Panc1 (cell line): ENCODE results near the gene ESR2. TPM values are rescaled to one million over a fixed set of nuclear protein-coding genes. Genes with fewer than 3 reads are reported as not detected.

Experiments used
- ATAC-seq: fragments of 200-7000 bp; cut with Tn5 transposase; 2 replicates; pipeline ENCODE4 v1.9.1; 2020; ENCODE audit warnings: mild to moderate bottlenecking, moderate library complexity
- BruUV-seq: library from RNA; stranded (reverse); fragments of 400-500 nt; replicated peaks from 2 replicates; lab custom pipeline; 2021; lab: Mats Ljungman, UMichigan
- CTCF ChIA-PET: fragments of 300-600 bp; sonication (Branson Sonifier 250); formaldehyde crosslinking; loops from one replicate; lab custom pipeline; 2022; ENCODE audit warnings: antibody characterized with exemption; lab: Charles Lee
- POLR2A ChIA-PET: fragments of 300-600 bp; sonication (Branson Sonifier 250); formaldehyde crosslinking; loops from one replicate; lab custom pipeline; 2022; ENCODE audit warnings: antibody characterized with exemption; lab: Charles Lee
- DNase-seq: peaks from one replicate; pipeline ENCODE4 v3.0.0-alpha.2; 2010; ENCODE audit warnings: low read depth, low spot score
- H3K27ac ChIP-seq: 2 replicates; pipeline ENCODE4 v1.5.1; 2011; ENCODE audit warnings: mild to moderate bottlenecking, low read length, inconsistent platforms
- H3K27me3 ChIP-seq: fragments of 200-500 bp; sonication (Bioruptor generic); 2 replicates; pipeline ENCODE4 v1.6.0; 2014; ENCODE audit warnings: low read length, inconsistent platforms; ENCODE audit not compliant: control insufficient read depth, insufficient read depth
- H3K36me3 ChIP-seq: fragments of 200-500 bp; sonication (Bioruptor generic); 2 replicates; pipeline ENCODE4 v1.5.1; 2014; ENCODE audit warnings: inconsistent platforms, mild to moderate bottlenecking, low read length, moderate library complexity; ENCODE audit not compliant: control insufficient read depth, insufficient read depth
- H3K4me1 ChIP-seq: 2 replicates; pipeline ENCODE4 v1.5.1; 2011; ENCODE audit warnings: inconsistent platforms, mild to moderate bottlenecking, low read length, moderate library complexity; ENCODE audit not compliant: control insufficient read depth, insufficient read depth
- H3K4me3 ChIP-seq, 2 experiments: 2 replicates each; pipeline ENCODE4 v1.5.1; 2011 to 2012; ENCODE audit warnings: low read depth in 2 of 2, low read length in 2 of 2, mild to moderate bottlenecking in 2 of 2, inconsistent platforms in 1 of 2, moderate library complexity in 1 of 2
- H3K9me3 ChIP-seq: fragments of 200-500 bp; sonication (Bioruptor generic); 2 replicates; pipeline ENCODE4 v1.5.1; 2014; ENCODE audit warnings: low read depth, mild to moderate bottlenecking, inconsistent platforms, low read length, moderate library complexity; ENCODE audit not compliant: control insufficient read depth, insufficient read depth
- CTCF ChIP-seq: fragments of 450-650 bp; IDR thresholded peaks from 2 replicates; pipeline ENCODE4 v1.5.1; 2017; ENCODE audit warnings: mild to moderate bottlenecking
- POLR2AphosphoS5 ChIP-seq: IDR thresholded peaks from 2 replicates; pipeline ENCODE4 v1.6.1; 2012; ENCODE audit warnings: mild to moderate bottlenecking, low read depth, low read length, moderate library complexity
- REST ChIP-seq, 2 experiments: IDR thresholded peaks; 2 replicates each; pipeline ENCODE4 v1.6.1; 2011 to 2012; ENCODE audit warnings: low read depth in 2 of 2, control low read depth in 1 of 2, low read length in 1 of 2, mild to moderate bottlenecking in 1 of 2, moderate library complexity in 1 of 2; ENCODE audit not compliant: insufficient read depth in 1 of 2
- SIN3A ChIP-seq: IDR thresholded peaks from 2 replicates; pipeline ENCODE4 v1.6.1; 2012; ENCODE audit warnings: low read depth, mild to moderate bottlenecking, low read length, moderate library complexity, borderline replicate concordance; ENCODE audit not compliant: insufficient read depth
- TCF7L2 ChIP-seq: IDR thresholded peaks from 2 replicates; pipeline ENCODE4 v1.6.1; 2011; ENCODE audit warnings: mild to moderate bottlenecking, low read depth, low read length, inconsistent platforms
- in situ Hi-C: cut with HindIII; loops from 2 replicates; pipeline ENCODE4 v1.10.0; 2016; ENCODE audit warnings: low sequenced_read_pairs, low pct_unique_long_range_greater_than_20kb
- intact Hi-C: fragments of 100-400 bp; cut with micrococcal nuclease; formaldehyde crosslinking; loops from one replicate; pipeline ENCODE4 v1.10.0; 2022; ENCODE audit not compliant: unreplicated experiment
- total RNA-seq: library from RNA; stranded (reverse); gene quantifications from one replicate; pipeline ENCODE4 v1.2.1, GENCODE V29; 2021; ENCODE audit not compliant: unreplicated experiment

The ESR2 gene
- total RNA-seq, 1 experiment from 2014 or later, result not detected

DNA sequence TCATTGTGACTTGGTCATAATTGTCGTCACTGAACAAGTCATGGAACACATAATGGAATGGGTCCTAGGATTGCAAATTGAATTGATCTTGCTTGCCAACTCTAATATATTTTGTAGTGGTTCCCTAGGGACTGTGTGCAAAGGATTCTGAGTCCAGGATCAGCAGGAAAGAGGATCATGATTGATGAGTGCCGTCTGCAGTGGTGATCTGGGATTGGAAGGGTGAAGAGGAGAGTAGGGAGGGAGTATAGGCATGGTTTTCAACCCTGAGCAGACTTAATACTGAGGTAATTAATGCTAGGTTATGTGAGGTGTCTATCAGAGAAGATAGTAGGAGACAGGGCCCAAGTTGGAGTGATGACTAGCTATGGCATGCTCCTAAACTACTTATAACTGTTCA, 168.9 kb downstream of the ESR2 start:
- H3K9me3 ChIP-seq, result no peaks in the 10 kb centered on the region
- H3K4me3 ChIP-seq, result no peak overlapping the region
- intact Hi-C loops (no loop called here), in situ Hi-C loops (no loop called here)
- H3K4me1 ChIP-seq, result no peaks in the 10 kb centered on the region
- no TSS peak for BruUV-seq
- ATAC-seq, result no peak
- no peak for DNase-seq
- POLR2A ChIA-PET, result interaction anchor here (0.6 kb wide), 1 partner anchor 15 kb away, joined by 15 read pairs; no protein-coding TSS in a partner anchor
- CTCF ChIA-PET, result no interaction called here
- no peak overlapping the region for H3K27ac ChIP-seq
- H3K36me3 ChIP-seq, result no peaks in the 10 kb centered on the region; the same call in 1 of the 2 replicates
- H3K27me3 ChIP-seq, result no peaks in the 10 kb centered on the region
- no peak for TF ChIP-seq REST (IDR thresholded peaks at IDR 0.05; ENCODE audit: insufficient read depth in 1 of 2, low read depth in 2 of 2, low read length in 1 of 2)
- TF ChIP-seq TCF7L2, result no peak
- no peak for TF ChIP-seq CTCF
- TF ChIP-seq SIN3A, result no peak
- TF ChIP-seq POLR2AphosphoS5, result no peak

DNA sequence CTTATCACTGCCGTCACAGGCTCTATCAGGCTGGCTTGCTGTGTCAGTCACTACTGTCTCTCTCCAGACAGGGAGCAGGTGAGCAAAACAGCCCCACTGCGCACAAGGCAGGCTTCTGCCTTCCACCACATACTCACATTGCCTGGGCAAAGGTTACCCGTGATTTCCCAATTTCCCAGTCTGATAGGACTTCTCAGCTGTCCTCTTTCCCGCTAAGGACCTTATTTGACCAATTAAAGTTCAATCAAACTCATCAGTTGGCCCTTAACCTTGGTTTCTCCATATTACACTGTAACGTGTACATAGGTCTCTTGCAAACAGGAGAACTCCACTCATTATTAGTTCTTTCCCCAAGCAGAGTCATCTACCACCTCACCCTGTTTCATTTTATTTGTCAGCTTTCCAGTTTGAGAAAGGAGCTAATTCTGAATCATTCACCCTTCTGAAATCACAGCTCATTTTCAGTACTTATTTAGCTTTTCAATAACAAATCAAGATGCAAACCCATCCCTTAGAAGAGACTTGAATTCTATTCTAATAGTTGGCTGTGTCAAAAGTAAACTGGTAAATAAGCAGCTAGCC, 170.8 kb downstream of the ESR2 start:
- no peak for DNase-seq

More for the DNA sequence above, 170.8 kb downstream of the ESR2 start:
- intact Hi-C loops, result no loop called here
- TF ChIP-seq TCF7L2, result no peak
- no peak for TF ChIP-seq REST (IDR thresholded peaks at IDR 0.05; ENCODE audit: insufficient read depth in 1 of 2, low read depth in 2 of 2, low read length in 1 of 2)
- no peak for TF ChIP-seq CTCF
- no peak for TF ChIP-seq SIN3A
- TF ChIP-seq POLR2AphosphoS5, result no peak
- Histone ChIP-seq H3K4me1 (no peaks in the 10 kb centered on the region), H3K27me3 (no peaks in the 10 kb centered on the region), H3K4me3 (no peak overlapping the region), H3K9me3 (no peaks in the 10 kb centered on the region), H3K27ac (no peak overlapping the region), H3K36me3 (no peaks in the 10 kb centered on the region; the same call in 1 of the 2 replicates)
- no peak for ATAC-seq
- in situ Hi-C loops, result no loop called here
- ChIA-PET CTCF (no interaction called here), POLR2A (interaction anchor here (0.6 kb wide), 1 partner anchor 11 kb away, joined by 4 read pairs; no protein-coding TSS in a partner anchor)
- no TSS peak for BruUV-seq
